IMR-90 (cell line): ENCODE results near the gene CCSER1. TPM values are rescaled to one million over a fixed set of nuclear protein-coding genes. Genes with fewer than 3 reads are reported as not detected.

Source experiments
- ATAC-seq: fragments of 200-7000 bp; cut with Tn5 transposase; 2 replicates; pipeline ENCODE4 v1.9.1; 2020; ENCODE audit warnings: low read depth, mild to moderate bottlenecking, moderate library complexity
- BruUV-seq: library from RNA; stranded (reverse); fragments of 400-500 nt; replicated peaks from 2 replicates; lab custom pipeline; 2021; lab: Mats Ljungman, UMichigan
- CTCF ChIA-PET: fragments of 300-600 bp; formaldehyde crosslinking; extraction: SDS; loops from one replicate; lab custom pipeline; 2021; ENCODE audit warnings: antibody characterized with exemption; lab: Yijun Ruan, JAX
- POLR2A ChIA-PET: fragments of 300-600 bp; sonication (Branson Sonifier 250); formaldehyde crosslinking; loops from one replicate; lab custom pipeline; 2022; ENCODE audit warnings: antibody characterized with exemption; ENCODE audit not compliant: unreplicated experiment; lab: Charles Lee
- DNase-seq: peaks from one replicate; pipeline ENCODE4 v3.0.0; 2013
- H2AFZ ChIP-seq: replicated peaks from 2 replicates; pipeline ENCODE3; 2013; ENCODE audit warnings: low read length, mild to moderate bottlenecking; ENCODE audit not compliant: poor library complexity
- H2AK5ac ChIP-seq: 2 replicates; pipeline ENCODE4 v1.6.1; 2013; ENCODE audit warnings: low read depth, low read length, inconsistent platforms
- H2AK9ac ChIP-seq: replicated peaks from 2 replicates; pipeline ENCODE3; 2013; ENCODE audit warnings: mild to moderate bottlenecking, low read depth, low read length, moderate library complexity; ENCODE audit not compliant: poor library complexity
- H2BK120ac ChIP-seq: 2 replicates; pipeline ENCODE4 v1.6.1; 2013; ENCODE audit warnings: low read depth, low read length, inconsistent platforms
- H2BK15ac ChIP-seq: 3 replicates; pipeline ENCODE4 v1.6.1; 2013; ENCODE audit warnings: low read depth, low read length, inconsistent platforms
- H2BK20ac ChIP-seq: 2 replicates; pipeline ENCODE4 v1.6.1; 2013; ENCODE audit warnings: low read depth, mild to moderate bottlenecking, inconsistent platforms, low read length, moderate library complexity
- H2BK5ac ChIP-seq: 2 replicates; pipeline ENCODE4 v1.6.1; 2013; ENCODE audit warnings: mild to moderate bottlenecking, low read depth, low read length, inconsistent platforms; ENCODE audit not compliant: poor library complexity, severe bottlenecking
- H3K14ac ChIP-seq: replicated peaks from 2 replicates; pipeline ENCODE4 v1.6.1; 2013; ENCODE audit warnings: low read depth, low read length, inconsistent platforms
- H3K18ac ChIP-seq: 2 replicates; pipeline ENCODE4 v1.6.1; 2013; ENCODE audit warnings: low read depth, low read length, control low read depth
- H3K23ac ChIP-seq: 2 replicates; pipeline ENCODE4 v1.6.1; 2013; ENCODE audit warnings: low read depth, low read length, inconsistent platforms
- H3K27ac ChIP-seq: 2 replicates; pipeline ENCODE4 v1.5.1; 2013; ENCODE audit warnings: mild to moderate bottlenecking, control low read depth, low read length; ENCODE audit not compliant: insufficient read depth
- H3K27me3 ChIP-seq: 2 replicates; pipeline ENCODE4 v1.6.1; 2013; ENCODE audit warnings: low read length; ENCODE audit not compliant: control insufficient read depth, insufficient read depth
- H3K36me3 ChIP-seq: 2 replicates; pipeline ENCODE4 v1.6.1; 2013; ENCODE audit warnings: low read length, mixed read lengths; ENCODE audit not compliant: control insufficient read depth, insufficient read depth
- H3K4ac ChIP-seq: 2 replicates; pipeline ENCODE4 v1.6.1; 2013; ENCODE audit warnings: low read depth, low read length, inconsistent platforms
- H3K4me1 ChIP-seq: 2 replicates; pipeline ENCODE4 v1.6.1; 2013; ENCODE audit warnings: low read length, mixed read lengths; ENCODE audit not compliant: control insufficient read depth, insufficient read depth
- H3K4me2 ChIP-seq: 2 replicates; pipeline ENCODE4 v1.6.1; 2013; ENCODE audit warnings: low read depth, mild to moderate bottlenecking, control low read depth, low read length, moderate library complexity
- H3K4me3 ChIP-seq: 2 replicates; pipeline ENCODE4 v1.5.1; 2013; ENCODE audit warnings: low read depth, mild to moderate bottlenecking, control low read depth, low read length, moderate library complexity; ENCODE audit not compliant: insufficient read depth
- H3K56ac ChIP-seq: 2 replicates; pipeline ENCODE4 v1.6.1; 2013; ENCODE audit warnings: low read length, inconsistent platforms; ENCODE audit not compliant: insufficient read depth; ENCODE audit errors: extremely low read depth
- H3K79me1 ChIP-seq, 2 experiments: 2 replicates each; pipeline ENCODE4 v1.6.1; 2013; ENCODE audit warnings: low read length in 2 of 2, inconsistent platforms in 1 of 2, low read depth in 1 of 2
- H3K9ac ChIP-seq: 2 replicates; pipeline ENCODE4 v1.6.1; 2013; ENCODE audit warnings: low read depth, low read length, control low read depth
- H3K9me1 ChIP-seq: 2 replicates; pipeline ENCODE4 v1.6.1; 2013; ENCODE audit warnings: low read length, inconsistent platforms; ENCODE audit not compliant: insufficient read depth
- H3K9me3 ChIP-seq: 2 replicates; pipeline ENCODE4 v1.6.1; 2013; ENCODE audit warnings: low read length; ENCODE audit not compliant: control insufficient read depth, insufficient read depth
- H4K20me1 ChIP-seq: 2 replicates; pipeline ENCODE4 v1.6.1; 2013; ENCODE audit warnings: low read length, inconsistent platforms; ENCODE audit not compliant: insufficient read depth
- H4K5ac ChIP-seq: 2 replicates; pipeline ENCODE4 v1.6.1; 2013; ENCODE audit warnings: mild to moderate bottlenecking, low read depth, low read length, control low read depth
- H4K8ac ChIP-seq, 2 experiments: 2 replicates each; pipeline ENCODE4 v1.6.1; 2013; ENCODE audit warnings: low read depth in 2 of 2, low read length in 2 of 2, control low read depth in 1 of 2, inconsistent platforms in 1 of 2
- H4K91ac ChIP-seq: 2 replicates; pipeline ENCODE4 v1.6.1; 2013; ENCODE audit warnings: low read depth, low read length, inconsistent platforms; ENCODE audit not compliant: insufficient read depth
- NFE2L2 ChIP-seq: fragments of 150-350 bp; IDR thresholded peaks from 2 replicates; pipeline ENCODE4 v1.6.1; 2016; ENCODE audit warnings: low read depth, mild to moderate bottlenecking, low read length
- USF2 ChIP-seq: fragments of 150-350 bp; IDR thresholded peaks from 2 replicates; pipeline ENCODE4 v1.6.1; 2017; ENCODE audit warnings: mild to moderate bottlenecking, antibody characterized with exemption, low read length, low read depth
- WGBS, 2 experiments: methylation state at CpG; one replicate each; pipeline versions ENCODE4 v1.1.5 to v1.1.7; 2013; ENCODE audit warnings: missing lambda C conversion rate in 2 of 2; ENCODE audit not compliant: insufficient read length in 1 of 2; ENCODE audit errors: extremely low coverage in 2 of 2; 5-methylcytosine and 5-hydroxymethylcytosine counted together
- dilution Hi-C: fragments of 300-500 bp; cut with HindIII; formaldehyde crosslinking; loops from one replicate; pipeline ENCODE4 v1.14.3; 2018; ENCODE audit warnings: low sequenced_read_pairs; ENCODE audit not compliant: unreplicated experiment
- in situ Hi-C: fragments of 300-500 bp; cut with MboI; formaldehyde crosslinking; loops from 3 replicates; pipeline ENCODE4 v1.14.3; 2019; ENCODE audit warnings: low sequenced_read_pairs, inconsistent platforms, mixed read lengths
- intact Hi-C: fragments of 100-400 bp; cut with micrococcal nuclease; formaldehyde crosslinking; loops from 2 replicates; pipeline ENCODE4 v1.10.0; 2022
- polyA plus RNA-seq, 3 experiments: library from polyadenylated mRNA; depleted of rRNA; stranded (reverse); fragments of >200 nt; gene quantifications; 2 replicates each; pipeline ENCODE4 v1.2.3, GENCODE V29; 2012; ENCODE audit warnings: low replicate concordance in 1 of 3
- total RNA-seq: library from RNA; depleted of rRNA; stranded (reverse); fragments of >200 nt; gene quantifications from 2 replicates; pipeline ENCODE4 v1.2.3, GENCODE V29; 2012

Gene CCSER1
- total and polyA plus RNA-seq, 2 of the 4 experiments (the other 2 are of a cell fraction) = not detected

GRCh38 chr4:91436556-91436955 is 1309.4 kb downstream of the CCSER1 start:
- no peak overlapping the region for H3K56ac ChIP-seq
- H3K79me1 ChIP-seq = no peaks in the 10 kb centered on the region
- H2BK15ac ChIP-seq = no peak overlapping the region
- DNase-seq (no peak), ATAC-seq (no peak)
- H2BK20ac ChIP-seq = no peak overlapping the region
- no peak overlapping the region for H2AK9ac ChIP-seq
- intact Hi-C loops = no loop called here
- no peak overlapping the region for H3K9ac ChIP-seq
- H2AFZ ChIP-seq = no peak overlapping the region
- no CpG with 5 or more reads among the region's 1 CpG for WGBS, 2 experiments
- H4K20me1 ChIP-seq = no peaks in the 10 kb centered on the region
- H3K9me1 ChIP-seq = no peaks in the 10 kb centered on the region
- H4K91ac ChIP-seq = no peak overlapping the region
- no TSS peak for BruUV-seq
- dilution Hi-C loops = no loop called here
- ChIA-PET POLR2A (no interaction called here), CTCF (no interaction called here)
- H3K4me2 ChIP-seq = no peak overlapping the region
- no peak overlapping the region for H2BK5ac ChIP-seq
- in situ Hi-C loops = no loop called here
- no peak overlapping the region for H3K4ac ChIP-seq
- no peak overlapping the region for H4K8ac ChIP-seq
- no peak overlapping the region for H3K27ac ChIP-seq
- no peak overlapping the region for H3K4me3 ChIP-seq
- no peak overlapping the region for H3K14ac ChIP-seq
- H3K23ac ChIP-seq = no peak overlapping the region
- no peak overlapping the region for H3K18ac ChIP-seq
- no peak overlapping the region for H2BK120ac ChIP-seq
- no peak overlapping the region for H4K5ac ChIP-seq
- TF ChIP-seq USF2 = no peak
- TF ChIP-seq NFE2L2 = no peak
- no peaks in the 10 kb centered on the region for H3K36me3 ChIP-seq
- H3K9me3 ChIP-seq = peaks cover 2% of the 10 kb centered on the region; the same call in 1 of the 2 replicates
- no peaks in the 10 kb centered on the region for H3K27me3 ChIP-seq
- H3K4me1 ChIP-seq = no peaks in the 10 kb centered on the region
- H2AK5ac ChIP-seq = no peak overlapping the region
